HCEC 1CT (cell line): ENCODE data around the gene B3GLCT.

Source experiments
- DNase-seq: peaks from one replicate; pipeline ENCODE4 v3.0.0-alpha.2; 2017

Gene B3GLCT

DNA sequence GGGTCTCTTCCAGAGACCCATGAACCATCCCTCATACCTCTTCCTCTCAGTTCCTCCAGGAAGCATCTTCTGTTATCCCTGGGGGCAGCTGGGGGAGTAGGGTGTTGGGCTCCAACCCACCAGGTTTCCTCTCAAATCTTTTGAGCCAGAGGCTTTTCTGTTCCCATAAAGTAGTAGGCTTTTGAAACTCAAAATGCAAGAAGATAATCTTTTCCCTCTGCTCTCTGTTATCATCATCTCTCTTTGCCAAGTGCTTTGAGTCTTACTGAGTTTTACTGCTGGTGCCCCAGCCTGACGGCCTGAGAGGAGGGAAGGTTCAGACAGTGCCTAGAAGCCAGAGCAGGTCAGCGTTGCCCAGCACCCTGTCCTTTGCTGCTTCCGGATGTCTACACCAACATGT, 157.2 kb downstream of the B3GLCT start:
- DNase-seq: no peak

- no peak for DNase-seq
These were observed 157.8 kb downstream of the B3GLCT start for GRCh38 chr13:31357581-31357980.

DNA sequence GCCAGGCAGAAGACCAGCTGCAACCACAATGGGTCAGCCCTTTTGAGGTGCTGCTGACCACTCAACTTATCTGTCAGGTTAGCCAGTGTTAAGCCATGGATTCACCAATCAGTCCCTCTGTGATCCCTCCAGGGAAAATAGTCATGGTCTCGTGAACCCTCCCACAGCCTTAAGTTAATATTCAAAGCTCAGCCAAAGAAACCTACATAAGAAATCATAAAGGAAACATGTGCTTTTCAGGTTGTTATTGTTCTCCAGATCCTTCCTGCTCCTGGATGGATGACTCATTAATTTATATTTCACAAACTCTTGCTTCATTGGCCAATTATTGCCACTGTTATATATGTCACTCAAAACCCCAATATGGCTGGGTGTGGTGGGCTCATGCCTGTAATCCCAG, 161.9 kb downstream of the B3GLCT start:
- DNase-seq: no peak

DNA sequence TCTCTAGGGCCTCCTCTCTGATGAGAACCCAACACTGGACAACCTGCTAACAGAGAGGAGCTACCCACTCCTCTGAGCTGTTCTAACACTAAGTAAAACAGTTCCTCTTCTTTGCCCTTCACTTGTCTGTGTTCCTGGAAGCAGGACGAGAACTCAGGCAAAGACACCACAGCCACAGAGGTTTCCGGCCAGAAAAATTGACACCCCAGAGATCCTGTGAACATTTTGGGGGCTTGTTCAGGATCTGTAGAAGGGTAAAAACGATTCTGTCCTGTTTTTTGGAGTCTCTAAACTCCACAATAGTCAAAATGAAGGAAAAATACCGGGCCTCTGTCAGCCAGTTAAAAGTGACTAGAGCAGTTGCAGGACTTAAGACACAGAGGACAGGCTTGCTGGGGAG, 165.9 kb downstream of the B3GLCT start:
- no peak for DNase-seq

- DNase-seq: no peak
These were observed 167.6 kb downstream of the B3GLCT start for GRCh38 chr13:31367410-31367809.

- no peak for DNase-seq
These were observed 169.4 kb downstream of the B3GLCT start for GRCh38 chr13:31369213-31369612.

DNA sequence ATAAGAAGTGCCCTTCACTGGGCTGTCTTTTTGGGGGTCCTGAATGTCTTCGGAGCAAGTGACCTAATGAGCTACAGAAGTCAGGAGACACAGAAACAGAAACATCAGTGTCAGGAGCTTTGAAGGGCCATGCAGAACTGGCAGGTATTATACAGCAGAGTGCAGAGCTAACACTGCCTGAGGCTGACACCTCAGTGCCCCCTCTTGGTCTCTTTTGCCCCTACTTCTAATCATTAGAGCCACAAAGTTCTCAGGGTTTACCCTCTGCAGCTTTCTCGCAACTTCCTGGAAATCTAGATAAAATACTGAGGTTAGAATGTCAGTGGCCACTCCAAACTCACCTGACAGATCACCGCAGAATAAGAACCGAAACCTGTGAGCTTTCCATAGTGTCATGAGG, 172.7 kb downstream of the B3GLCT start:
- no peak for DNase-seq

GRCh38 chr13:31374682-31375081, 174.9 kb downstream of the B3GLCT start:
- no peak for DNase-seq

- DNase-seq: no peak
These were observed 178.2 kb downstream of the B3GLCT start for GRCh38 chr13:31377946-31378345.

DNA sequence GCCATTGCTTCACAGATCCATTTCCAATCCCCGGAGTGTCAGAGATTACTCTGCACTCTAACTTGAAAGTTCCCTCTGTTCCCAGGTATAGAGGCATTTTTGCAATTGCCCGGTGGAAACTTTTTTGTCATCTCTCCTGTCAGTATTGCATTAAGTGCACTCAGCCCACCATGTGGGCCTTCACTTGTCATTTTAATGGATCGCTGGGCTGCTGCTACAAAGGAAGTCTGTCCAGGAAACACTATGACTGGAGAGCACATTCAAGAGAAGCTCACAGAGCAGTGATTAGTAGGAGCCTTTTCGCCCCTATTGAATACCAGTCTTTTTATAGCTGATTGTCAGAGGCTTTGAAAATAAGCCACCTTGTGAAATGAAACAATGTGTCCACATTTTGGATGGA, 180.9 kb downstream of the B3GLCT start:
- DNase-seq: no peak
